HG03095 (cell line): ENCODE results near the gene GLIS2.
A peak's percentile ranks its signal among the peaks of the same experiment; 100 is the strongest.

Experiments
- ATAC-seq: cut with Tn5 transposase; IDR thresholded peaks from one replicate; pipeline ENCODE4 v1.9.1; 2021; ENCODE audit warnings: moderate library complexity; ENCODE audit not compliant: unreplicated experiment

The GLIS2 gene

GRCh38 chr16:4367393-4367856, 51.6 kb downstream of the GLIS2 start:
- ATAC-seq = no peak

DNA sequence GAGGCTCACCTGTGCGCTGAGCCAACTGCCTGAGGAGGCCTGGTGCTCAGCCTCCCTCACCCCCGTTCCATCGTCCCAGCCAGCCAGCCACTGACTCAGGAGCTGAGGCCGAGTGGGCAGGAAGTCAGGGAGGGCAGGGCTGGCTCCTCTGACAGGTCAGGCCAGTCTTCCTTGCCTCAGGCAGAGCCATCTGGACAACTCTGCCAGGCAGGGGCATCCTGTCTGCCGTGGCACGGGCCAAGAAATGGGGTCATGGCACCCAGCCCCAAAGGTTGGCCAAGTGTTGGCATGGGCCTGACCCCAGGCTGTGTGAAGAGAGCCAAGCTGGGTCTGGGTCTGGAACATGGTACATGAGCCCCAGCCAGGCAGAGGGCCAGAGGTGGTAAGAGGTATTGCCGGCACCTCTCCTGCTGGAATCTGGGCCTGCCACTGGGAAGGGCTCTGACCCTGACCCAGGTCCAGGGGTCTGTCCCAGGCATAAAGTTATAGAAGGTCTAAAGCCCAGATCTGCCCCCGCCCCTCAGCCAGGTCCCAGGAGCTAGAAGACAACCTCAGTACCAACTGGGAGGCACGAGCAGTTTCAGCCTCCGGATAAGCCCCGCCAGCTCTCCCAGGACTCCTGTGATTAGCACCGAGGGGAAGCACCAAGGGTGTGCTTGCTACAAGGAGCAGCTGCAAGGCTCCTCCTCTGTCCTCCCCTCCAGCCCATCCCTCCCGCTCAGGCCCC, 53.3 kb downstream of the GLIS2 start:
- no peak for ATAC-seq

DNA sequence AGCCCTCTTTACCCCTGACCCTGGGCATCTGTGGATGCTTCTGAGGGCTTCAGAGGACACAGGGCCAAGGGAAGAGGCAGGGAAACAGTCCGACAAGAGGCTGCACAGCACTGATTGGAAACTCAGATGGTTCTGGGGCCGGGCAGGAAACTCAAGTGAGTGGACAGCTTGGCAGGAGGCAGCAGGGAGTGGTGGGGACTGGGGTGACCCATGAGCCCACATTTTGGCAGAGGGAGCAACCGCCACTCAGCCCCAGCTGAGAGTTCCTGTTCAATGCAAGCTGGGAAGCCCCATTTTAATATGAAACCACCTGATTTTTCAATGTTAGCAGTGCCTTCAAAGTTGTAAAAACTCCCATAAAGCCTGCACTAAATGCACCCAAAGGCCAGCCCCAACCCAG, 54.3 kb downstream of the GLIS2 start:
- ATAC-seq = no peak

DNA sequence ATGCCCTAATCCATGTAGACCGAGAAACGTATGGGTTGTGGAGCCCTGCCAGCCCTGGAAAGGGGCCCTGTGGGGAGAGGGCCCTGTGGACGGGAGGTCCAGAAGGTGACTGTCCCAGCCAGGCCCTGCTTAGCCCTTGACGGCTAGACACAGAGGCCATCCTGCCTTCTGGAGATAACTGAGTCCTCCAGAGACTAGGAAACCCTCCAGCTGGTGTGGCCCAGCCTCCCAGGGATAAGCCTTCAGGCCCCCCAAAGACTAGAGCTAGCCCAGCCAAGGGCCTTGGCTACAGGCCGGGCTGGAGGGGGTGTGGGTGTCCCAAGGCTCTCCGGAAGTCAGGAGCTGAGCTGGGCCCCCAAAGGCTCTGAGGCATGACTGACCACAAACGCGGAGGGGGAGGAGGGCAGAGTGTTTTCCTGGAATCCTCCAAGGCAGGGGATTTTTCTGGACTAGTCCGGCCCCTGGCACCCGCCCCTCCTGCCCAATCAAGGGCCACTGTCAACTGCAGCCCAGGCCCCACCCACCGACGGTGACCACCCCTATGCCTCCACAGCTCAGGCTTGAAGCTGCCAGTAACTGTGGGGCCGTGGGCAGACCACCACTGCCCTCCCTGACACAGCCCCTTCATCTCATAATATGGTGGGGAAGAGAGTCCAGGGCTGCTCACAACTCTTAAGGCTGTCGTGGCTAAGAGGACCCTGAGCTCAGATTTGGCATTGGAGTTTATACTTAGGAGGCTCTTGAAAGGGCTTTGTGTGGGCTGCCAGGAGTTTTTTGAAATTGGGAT, 54.9 kb downstream of the GLIS2 start:
- ATAC-seq = no peak

DNA sequence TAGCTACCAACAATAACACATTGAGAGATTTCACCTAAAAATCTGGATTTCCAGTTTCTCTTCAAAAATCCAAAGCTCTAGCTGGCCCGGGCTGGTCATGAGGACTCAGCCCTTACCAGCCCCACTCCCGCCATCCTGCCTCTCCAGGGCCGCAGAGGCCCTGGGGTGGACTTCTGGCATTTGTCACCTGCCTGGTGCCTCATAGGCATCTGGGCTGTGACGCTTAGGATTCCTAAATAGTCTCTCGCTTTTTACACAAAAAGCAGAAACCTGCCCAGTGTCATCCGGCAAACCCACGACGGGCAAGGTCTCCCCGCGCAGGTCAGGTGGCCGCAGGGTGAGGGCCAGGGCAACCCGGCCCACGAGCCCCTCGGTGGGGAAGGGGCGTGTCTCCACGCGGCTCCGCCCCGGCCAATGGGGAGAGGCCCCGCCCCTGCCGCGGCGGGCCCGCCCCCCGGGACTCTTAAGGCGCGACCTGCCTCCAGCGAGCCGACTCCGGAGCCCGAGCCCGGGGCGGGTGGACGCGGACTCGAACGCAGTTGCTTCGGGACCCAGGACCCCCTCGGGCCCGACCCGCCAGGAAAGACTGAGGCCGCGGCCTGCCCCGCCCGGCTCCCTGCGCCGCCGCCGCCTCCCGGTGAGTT, 55.6 kb downstream of the GLIS2 start, which contains the start of gene VASN:
Gene VASN (plus strand): TSS at position 492 of the 644 bp plus-strand sequence. CDS start 9,030 bp downstream, outside the sequence.
- ATAC-seq = peak; percentile 68

DNA sequence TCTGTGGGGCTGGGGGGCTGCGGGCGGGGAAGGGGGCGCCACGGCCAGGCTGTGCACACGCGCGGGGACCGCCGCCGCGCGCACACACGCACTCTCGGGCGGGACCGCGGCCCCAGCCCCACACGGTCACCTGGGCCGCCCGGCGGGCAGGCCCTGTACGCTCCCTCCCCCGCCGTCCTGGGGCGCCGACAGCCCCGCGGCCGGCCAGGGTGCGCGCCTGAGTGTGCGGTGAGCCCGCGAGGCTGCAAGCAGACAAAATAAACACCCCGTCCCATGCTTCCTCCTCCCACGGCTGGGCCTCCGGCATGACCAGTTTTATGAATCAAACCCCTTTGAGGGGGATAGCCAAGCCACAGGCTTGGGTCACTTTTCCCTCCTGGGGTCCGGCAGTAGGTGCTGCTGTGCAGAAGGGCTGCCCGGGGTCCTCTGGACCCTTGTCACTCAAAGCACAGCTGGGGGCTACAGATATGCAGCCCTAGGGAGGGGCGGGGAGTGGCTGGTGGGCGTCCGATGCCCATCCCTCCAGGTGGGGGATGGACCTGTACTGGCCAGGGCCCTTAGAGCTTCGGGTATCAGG, 56.2 kb downstream of the GLIS2 start:
- ATAC-seq = peak; percentile 45

GRCh38 chr16:4372578-4373355, 56.9 kb downstream of the GLIS2 start:
- ATAC-seq = no peak

- no peak for ATAC-seq
These were observed 57.6 kb downstream of the GLIS2 start for GRCh38 chr16:4373356-4373908.

- ATAC-seq = no peak
These were observed 58.3 kb downstream of the GLIS2 start for GRCh38 chr16:4373909-4374742.

DNA sequence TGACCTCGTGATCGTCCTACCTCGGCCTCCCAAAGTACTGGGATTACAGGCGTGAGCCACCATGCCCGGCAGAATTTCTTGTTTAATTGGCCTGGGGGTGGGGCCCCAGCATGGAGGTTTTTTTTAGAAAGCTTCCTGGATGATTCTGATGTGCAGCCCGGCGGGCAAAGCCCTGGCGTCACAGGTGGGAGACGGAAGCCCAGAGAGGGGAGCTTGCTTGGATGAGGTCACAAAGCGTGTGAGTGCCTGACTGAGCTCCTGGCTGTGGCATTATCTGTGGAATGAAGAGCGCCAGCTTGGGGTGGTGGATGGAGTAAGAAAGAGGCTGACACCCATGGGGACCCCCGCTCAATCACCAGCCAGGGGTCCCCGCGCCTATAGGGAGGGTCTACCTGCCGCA, 59.9 kb downstream of the GLIS2 start:
- ATAC-seq = no peak

GRCh38 chr16:4376126-4376892, 60.4 kb downstream of the GLIS2 start:
- ATAC-seq = no peak

GRCh38 chr16:4376893-4377572, 61.2 kb downstream of the GLIS2 start:
- ATAC-seq = no peak

- no peak for ATAC-seq
These were observed 61.8 kb downstream of the GLIS2 start for GRCh38 chr16:4377573-4378154.

DNA sequence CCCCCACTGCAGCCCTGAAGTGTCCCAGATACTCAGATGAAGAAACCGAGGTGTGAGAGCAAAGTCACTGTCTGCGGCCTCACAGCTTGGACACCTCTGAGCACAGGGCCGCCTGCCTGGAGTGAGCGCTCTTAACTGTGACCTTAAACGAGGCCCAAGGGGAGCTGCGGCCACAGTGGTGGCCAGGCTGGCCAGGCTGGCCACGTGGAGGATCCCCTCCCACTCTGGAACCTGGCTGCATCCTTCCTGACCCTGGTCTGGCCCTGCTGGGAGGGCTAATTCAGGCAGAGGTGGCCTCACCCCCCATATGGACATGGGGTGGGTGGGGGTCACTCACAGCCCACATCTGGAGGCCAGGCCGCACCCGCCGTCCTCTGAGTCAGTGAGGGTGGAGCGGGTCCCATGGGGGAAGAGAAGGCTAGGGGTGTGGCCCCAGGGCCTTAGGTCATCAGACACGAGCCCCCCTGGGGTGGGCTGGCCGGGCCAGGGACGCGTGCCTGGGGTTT, 62.3 kb downstream of the GLIS2 start:
- ATAC-seq = no peak

DNA sequence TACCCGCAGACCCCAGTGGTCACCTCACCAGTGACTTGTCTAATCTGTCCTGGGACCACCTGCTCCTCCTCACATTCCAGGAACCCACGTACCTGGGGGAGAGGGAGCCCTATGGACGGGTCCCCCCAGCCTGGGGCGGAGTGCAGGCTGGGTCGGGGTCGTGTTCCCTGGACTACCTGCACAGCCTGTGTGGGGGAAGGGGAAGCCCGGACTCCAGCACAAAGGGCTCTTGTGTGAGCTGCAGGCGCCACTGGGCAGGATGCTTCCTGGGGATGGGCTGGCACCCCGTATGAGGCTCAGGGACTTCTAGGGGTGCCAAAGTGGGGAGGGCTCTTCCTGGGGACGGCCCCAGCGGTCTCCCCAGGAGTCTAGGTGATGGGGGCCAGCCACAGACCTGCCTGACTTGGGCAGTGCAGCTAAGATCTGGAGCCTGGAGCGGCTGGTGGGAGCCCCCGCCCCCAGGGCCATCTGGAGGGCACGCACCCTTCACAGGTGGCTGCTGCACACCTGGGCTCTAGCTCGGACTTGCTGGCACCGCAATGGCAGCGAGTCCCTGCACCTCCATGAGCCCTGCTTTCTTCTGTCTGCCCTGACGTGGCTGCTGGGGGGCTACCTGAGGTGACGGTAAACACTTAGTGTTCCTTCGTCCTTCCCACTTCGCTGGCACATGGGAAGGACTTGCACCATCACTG, 63.3 kb downstream of the GLIS2 start:
- ATAC-seq = no peak

DNA sequence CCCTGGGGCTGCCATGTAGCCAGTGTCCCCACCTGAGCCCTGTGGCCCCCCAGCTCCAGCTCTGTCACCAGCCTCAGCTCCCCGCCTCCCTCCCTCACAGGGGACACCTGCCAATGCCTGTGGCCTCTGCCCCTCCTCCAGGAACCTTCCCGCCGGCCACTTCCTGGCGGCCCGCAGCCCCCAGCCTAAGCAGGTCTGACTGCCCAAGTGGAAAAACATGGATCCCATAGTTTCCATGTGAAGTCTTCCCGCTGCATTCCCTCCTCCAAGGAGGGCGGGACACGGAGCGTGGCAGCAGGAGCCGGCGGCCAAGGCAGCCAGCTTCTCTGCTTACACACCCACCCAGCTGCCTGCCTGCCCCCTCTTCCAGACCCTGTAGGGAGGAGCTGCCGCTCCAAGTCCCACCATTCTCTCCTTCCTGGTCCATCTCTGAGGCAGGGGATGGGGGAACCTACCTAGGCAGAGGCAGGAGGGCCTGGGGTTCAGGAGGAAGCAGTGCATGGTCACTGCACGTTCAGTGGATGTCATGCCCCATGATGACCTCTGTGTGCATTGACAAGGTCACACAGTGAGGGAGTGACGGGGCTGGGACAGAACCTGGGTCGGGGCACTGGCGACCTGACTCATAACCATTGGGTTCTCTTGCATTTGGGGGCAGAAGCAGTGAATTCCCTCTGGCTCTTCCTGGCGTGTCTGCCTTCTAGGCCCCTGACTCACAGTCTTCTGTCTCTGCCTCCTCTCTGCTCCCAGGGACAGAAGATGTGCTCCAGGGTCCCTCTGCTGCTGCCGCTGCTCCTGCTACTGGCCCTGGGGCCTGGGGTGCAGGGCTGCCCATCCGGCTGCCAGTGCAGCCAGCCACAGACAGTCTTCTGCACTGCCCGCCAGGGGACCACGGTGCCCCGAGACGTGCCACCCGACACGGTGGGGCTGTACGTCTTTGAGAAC, 64.5 kb downstream of the GLIS2 start:
- ATAC-seq = no peak
